ENCODE measurements around the gene HOXA3.

GRCh38 chr7:27083646-27084045, 68.7 kb downstream of the HOXA3 start:
- TF ChIP-seq POLR2A (IDR thresholded peaks at IDR 0.05) (no peak), CTCF (IDR thresholded peaks at IDR 0.05) (no peak), EP300 (IDR thresholded peaks at IDR 0.05) (no peak)

Data from ovary (tissue), 3 donors.